ENCODE data around the gene GRIK3. TPM values are rescaled to one million over a fixed set of nuclear protein-coding genes. Genes with fewer than 3 reads are reported as not detected.

Gene GRIK3
- total RNA-seq, 2 donors from 2014 or later: 0.46 to 1.9 TPM

- ATAC-seq (no peak), DNase-seq (no peak)
- intact Hi-C loops (cut with DNase I, micrococcal nuclease): no loop called here
Measured at GRCh38 chr1:36851087-36851486, 183.2 kb downstream of the GRIK3 start.

- ATAC-seq: no peak
- intact Hi-C loops (cut with DNase I, micrococcal nuclease): no loop called here
- no peak for DNase-seq
Measured at GRCh38 chr1:36849956-36850355, 184.4 kb downstream of the GRIK3 start.

- ATAC-seq: no peak
- DNase-seq: no peak
- intact Hi-C loops (cut with DNase I, micrococcal nuclease): no loop called here
Measured at GRCh38 chr1:36847761-36848160, 186.6 kb downstream of the GRIK3 start.

DNA sequence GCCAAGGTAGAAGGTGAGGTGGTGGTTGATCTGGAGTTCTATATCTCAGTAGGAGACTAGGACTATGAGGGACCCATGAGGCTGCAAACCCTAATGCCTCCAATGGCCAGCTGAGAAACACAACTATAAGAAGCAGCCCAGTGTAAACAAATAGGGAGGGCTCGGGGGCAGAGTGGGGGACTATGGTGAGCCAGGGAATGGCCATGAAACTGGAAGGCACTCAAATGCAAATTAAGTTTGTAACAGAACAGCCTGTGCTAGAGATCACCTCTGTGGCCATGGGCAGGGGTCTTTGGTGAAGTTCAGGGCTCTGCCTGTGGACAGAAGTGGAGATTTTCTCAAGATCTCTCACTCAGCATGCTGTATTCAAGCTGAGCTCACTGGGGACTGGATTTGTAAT, 187.1 kb downstream of the GRIK3 start:
- ATAC-seq: no peak
- DNase-seq: no peak
- intact Hi-C loops (cut with DNase I, micrococcal nuclease): no loop called here

DNA sequence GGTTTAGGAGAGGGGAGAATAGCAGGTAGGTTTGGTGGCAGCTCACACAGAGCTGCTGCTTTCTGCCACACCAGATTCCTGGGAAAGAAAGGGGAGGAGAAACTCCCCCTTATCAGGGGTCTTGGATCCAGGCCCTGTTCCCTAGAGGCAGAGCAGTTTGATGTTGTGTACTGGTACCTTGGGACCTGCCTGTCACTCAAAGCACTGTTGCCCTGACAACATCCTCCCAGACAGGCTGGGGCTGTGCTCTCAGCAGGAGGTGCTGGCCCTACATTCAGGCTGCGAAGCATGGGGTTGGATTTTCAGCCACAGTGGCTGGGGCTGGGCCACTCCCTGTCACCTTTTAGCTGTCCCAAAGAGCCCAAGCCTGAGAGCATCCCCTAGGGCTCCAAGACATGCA, 188.0 kb downstream of the GRIK3 start:
- intact Hi-C loops (cut with DNase I, micrococcal nuclease): no loop called here
- DNase-seq (no peak), ATAC-seq (no peak)

- DNase-seq: no peak
- intact Hi-C loops (cut with DNase I, micrococcal nuclease): no loop called here
- ATAC-seq: no peak
Measured at GRCh38 chr1:36845802-36846201, 188.5 kb downstream of the GRIK3 start.

DNA sequence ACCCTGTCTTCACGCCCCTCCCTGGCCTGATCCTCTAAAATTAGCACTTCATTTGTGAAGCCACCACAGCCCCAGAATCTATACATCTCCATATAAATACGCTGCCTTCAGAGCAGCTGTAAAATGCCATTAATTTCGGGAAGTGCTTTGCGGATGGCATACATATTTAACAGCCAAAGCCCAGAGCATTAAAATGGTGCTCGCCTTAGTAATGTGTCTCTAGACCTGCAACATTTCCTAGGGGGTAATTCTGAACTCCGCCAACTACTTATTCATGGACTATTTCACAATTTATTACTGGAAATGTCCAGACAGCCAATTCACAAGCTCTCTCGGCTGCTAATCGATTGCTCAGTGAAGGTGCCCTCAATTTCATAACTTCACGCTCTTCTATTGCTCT, 189.4 kb downstream of the GRIK3 start:
- DNase-seq (no peak), ATAC-seq (no peak)
- intact Hi-C loops (cut with DNase I, micrococcal nuclease): no loop called here

DNA sequence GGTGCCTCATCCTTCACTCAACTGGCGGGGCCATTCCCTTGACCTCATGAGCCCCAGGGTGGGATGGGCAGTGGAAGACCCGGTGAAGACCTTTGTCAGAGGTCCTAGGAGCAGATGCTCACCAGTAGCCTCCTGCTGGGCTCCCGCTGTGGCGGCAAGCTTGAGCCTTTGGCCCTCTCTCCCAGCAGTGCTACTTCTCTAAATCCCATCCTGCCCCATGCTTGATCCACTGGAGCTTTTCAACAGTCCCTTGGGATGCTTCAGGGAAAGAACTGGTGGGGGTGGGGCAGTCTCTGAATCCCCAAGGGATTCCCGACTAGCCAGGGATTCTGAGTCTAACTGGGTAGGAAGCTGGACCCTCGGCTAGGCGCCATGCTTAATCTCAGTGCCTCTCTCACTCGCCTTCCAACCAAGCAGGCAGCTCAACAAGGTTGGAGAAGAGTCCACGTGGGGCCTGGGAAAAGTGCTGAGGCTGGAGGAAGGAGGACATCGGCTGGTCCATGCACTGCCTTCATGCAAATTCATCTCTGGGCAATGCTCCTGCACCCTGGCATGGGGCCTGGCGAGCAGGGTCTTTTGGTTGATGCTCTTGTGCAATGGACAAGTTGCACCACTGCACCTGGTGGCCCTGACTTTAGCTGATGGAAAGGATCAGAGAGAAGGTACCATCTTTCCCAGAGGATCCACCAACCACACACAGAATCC, 190.3 kb downstream of the GRIK3 start:
- ATAC-seq (no peak), DNase-seq (no peak)
- intact Hi-C loops (cut with DNase I, micrococcal nuclease): no loop called here

DNA sequence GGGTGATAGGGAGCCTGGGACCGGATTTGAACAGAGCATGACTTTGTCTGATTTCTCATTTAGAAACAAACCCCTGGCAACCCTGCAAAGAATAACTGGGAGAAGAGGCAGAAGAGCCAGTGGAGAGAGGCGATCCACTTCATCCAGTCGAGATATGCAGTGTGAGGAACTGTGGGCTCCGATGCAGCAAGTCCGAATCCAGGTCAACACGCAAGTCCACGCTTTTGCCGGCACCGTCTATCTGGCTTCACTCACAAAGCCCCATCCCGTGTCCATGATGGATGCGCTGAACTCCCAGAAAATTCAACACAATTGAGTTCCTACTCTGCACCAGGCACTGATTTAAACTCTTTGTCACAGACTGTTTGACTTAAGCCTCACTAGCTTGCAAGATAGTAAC, 191.3 kb downstream of the GRIK3 start:
- ATAC-seq (no peak), DNase-seq (no peak)
- intact Hi-C loops (cut with DNase I, micrococcal nuclease): no loop called here

DNA sequence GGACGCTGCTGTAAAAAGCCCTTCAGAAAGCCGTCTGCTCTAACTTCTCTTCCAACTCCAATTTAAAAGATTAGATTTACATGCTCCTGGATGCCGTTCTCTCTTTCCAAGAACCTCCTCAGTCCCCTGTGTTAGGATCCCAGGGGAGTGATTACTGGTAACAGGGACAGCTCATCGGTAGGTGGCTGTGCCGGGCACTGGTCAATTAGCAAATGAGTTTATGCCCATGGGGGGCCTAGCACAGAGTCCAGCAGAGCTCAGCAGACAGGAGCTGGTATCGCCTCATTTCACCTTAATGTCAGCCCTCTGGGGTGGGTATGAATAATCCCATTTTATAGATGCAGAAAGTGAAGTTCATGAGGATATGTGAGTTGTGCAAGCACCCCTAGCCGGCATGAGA, 191.9 kb downstream of the GRIK3 start:
- DNase-seq (no peak), ATAC-seq (no peak)
- intact Hi-C loops (cut with DNase I, micrococcal nuclease): no loop called here

DNA sequence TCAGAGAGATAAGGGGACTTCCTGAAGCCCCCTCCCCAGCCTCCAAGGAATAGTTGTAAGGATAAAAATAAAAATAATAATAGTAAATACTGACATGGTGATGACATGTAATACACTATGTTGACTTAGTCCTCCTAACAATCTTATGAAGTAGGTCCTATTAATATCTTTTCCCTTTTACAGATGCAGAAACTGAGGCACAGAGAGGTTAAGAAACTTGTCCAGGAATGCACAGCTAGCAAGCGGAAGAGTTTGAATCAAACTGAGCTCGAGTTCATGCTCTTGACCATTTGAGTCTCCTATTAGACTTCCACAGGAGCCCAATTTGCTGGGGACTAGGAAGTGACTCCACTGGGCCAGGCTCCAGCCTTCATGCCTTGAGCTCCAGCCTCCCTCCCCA, 194.8 kb downstream of the GRIK3 start:
- DNase-seq (no peak), ATAC-seq (no peak)
- intact Hi-C loops (cut with DNase I, micrococcal nuclease): no loop called here

DNA sequence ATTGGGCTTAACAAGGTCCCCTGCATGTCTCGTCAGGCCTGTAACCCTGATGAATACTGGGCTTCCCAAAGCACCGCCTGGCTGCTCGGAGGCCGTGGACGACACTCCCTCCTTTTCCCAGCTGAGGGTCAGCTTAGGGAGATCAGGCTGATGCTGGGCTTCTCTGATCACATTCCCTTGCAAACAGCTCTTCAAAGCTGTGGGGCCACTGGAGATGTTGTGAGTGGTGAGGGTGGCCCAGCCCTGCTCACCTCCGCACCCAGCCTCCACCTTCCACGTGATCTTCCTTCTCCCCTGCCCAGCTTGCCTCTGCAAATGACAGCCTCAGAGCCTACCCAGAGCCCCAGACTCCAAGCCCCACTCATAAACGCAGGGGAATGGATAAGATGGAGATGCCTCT, 195.4 kb downstream of the GRIK3 start:
- no peak for DNase-seq
- ATAC-seq: no peak
- intact Hi-C loops (cut with DNase I, micrococcal nuclease): no loop called here

GRCh38 chr1:36836916-36837315, 197.4 kb downstream of the GRIK3 start:
- ATAC-seq (no peak), DNase-seq (no peak)
- intact Hi-C loops (cut with DNase I, micrococcal nuclease): no loop called here

GRCh38 chr1:36836196-36836883, 198.0 kb downstream of the GRIK3 start:
- ATAC-seq (no peak), DNase-seq (no peak)
- intact Hi-C loops (cut with DNase I, micrococcal nuclease): no loop called here

DNA sequence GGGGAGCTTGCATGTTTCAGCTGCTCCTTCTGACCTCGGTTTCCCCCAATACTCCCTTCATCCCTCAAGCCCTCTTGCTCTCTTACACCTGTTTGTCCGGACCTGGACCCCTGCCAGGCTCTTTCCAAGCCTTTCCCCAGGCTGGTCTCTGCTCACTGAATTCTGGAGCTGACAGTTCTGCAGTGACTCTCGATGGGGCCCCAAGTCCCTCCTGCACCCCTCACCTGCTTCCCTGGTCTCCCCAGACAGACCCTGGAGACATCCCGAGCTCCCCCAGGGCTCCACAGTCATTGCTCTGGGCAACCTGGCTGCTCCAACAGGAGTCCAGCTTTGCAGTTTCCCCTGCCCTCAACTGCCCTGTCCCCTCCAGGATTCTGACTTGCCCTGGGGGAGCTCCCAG, 198.6 kb downstream of the GRIK3 start:
- no peak for DNase-seq
- no peak for ATAC-seq
- intact Hi-C loops (cut with DNase I, micrococcal nuclease): no loop called here

DNA sequence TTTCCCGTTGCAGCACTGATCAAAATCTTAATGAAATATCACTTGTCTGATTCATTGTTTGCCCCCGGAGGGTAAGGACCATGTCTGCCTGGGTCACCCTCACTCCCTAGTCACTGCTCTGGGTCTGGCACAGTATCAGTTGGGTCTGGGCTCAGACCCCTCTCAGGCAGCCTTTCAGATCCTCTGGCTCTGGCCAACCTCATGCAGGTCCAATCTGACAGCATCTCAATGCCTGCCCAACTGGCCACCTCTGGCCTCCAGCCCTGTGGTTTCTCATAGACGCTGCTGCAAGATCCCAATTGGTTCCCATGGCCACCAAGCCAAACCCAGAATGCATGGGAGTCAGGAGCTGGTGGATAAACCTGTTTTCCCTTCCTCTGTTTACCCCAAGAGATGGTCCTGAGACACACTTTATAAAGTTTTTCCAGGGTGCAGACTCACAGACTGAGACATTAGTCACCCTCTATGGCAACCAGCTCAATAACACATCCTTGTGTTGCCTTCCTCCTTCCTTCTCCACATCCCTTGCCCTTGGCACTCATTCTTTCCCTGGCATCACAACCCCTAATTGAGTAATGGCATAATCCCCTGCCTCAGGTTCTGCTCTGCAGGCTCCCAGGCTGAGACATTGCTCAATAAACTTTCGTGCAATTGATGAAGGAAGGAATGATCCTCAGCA, 199.2 kb downstream of the GRIK3 start:
- DNase-seq (no peak), ATAC-seq (no peak)
- intact Hi-C loops (cut with DNase I, micrococcal nuclease): no loop called here

- ATAC-seq (no peak), DNase-seq (no peak)
- intact Hi-C loops (cut with DNase I, micrococcal nuclease): no loop called here
Measured at GRCh38 chr1:36834586-36834985, 199.7 kb downstream of the GRIK3 start.

- DNase-seq: no peak
- ATAC-seq: no peak
- intact Hi-C loops (cut with DNase I, micrococcal nuclease): no loop called here
Measured at GRCh38 chr1:36831186-36831810, 203.0 kb downstream of the GRIK3 start.

- ATAC-seq: no peak
- DNase-seq: no peak
- intact Hi-C loops (cut with DNase I, micrococcal nuclease): no loop called here
Measured at GRCh38 chr1:36829961-36830360, 204.4 kb downstream of the GRIK3 start.

GRCh38 chr1:36829066-36829465, 205.2 kb downstream of the GRIK3 start:
- intact Hi-C loops (cut with DNase I, micrococcal nuclease): no loop called here
- DNase-seq (no peak), ATAC-seq (no peak)
